ENCODE measurements around the gene SMIM11. TPM values are rescaled to one million over a fixed set of nuclear protein-coding genes. Genes with fewer than 3 reads are reported as not detected.

Gene SMIM11
- total RNA-seq, 1 donor from 2014 or later, result 1.6 TPM

DNA sequence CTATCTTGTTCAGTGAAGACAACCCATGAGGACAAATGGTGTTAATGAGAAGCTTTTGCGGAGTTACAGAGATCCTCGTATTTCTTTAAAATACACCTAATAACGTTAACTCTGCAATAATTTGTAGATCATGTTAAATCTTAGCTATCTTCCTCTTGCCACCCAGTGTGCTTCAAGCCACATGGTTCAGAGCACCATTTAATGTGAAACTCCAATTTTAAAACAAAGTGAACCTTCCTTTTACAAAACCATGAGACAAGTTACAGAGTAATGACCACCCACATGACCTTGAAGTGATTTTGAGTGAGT is 13.2 kb upstream of the SMIM11 start:
- H3K4me1 Mint-ChIP-seq (ENCODE audit: low read depth, unreplicated experiment), result no peaks in the 10 kb centered on the region
- peaks cover 12% of the 10 kb centered on the region for H3K27me3 ChIP-seq (ENCODE audit: insufficient read depth, low read length)
- no peak overlapping the region for H3K4me3 ChIP-seq (ENCODE audit: insufficient read depth, low read depth, low read length)
- H3K36me3 Mint-ChIP-seq (ENCODE audit: low read depth, unreplicated experiment), result no peaks in the 10 kb centered on the region
- no peaks in the 10 kb centered on the region for H4K20me1 ChIP-seq (ENCODE audit: insufficient read depth, low read length)
- no peak overlapping the region for H3K4me3 Mint-ChIP-seq (ENCODE audit: unreplicated experiment)
- H3K9ac ChIP-seq (ENCODE audit: low read length), result no peak overlapping the region
- no peak overlapping the region for H3K27ac Mint-ChIP-seq (ENCODE audit: unreplicated experiment)
- no peak overlapping the region for H3K27ac ChIP-seq (ENCODE audit: low read depth, low read length)
- H3K9me3 Mint-ChIP-seq (ENCODE audit: unreplicated experiment), result peaks cover 2% of the 10 kb centered on the region
- no peaks in the 10 kb centered on the region for H3K27me3 Mint-ChIP-seq (ENCODE audit: low read depth, unreplicated experiment)
- no peak for TF ChIP-seq EZH2 (IDR thresholded peaks at IDR 0.05; ENCODE audit: insufficient read depth, low read length)
- TF ChIP-seq, protein P1, sequence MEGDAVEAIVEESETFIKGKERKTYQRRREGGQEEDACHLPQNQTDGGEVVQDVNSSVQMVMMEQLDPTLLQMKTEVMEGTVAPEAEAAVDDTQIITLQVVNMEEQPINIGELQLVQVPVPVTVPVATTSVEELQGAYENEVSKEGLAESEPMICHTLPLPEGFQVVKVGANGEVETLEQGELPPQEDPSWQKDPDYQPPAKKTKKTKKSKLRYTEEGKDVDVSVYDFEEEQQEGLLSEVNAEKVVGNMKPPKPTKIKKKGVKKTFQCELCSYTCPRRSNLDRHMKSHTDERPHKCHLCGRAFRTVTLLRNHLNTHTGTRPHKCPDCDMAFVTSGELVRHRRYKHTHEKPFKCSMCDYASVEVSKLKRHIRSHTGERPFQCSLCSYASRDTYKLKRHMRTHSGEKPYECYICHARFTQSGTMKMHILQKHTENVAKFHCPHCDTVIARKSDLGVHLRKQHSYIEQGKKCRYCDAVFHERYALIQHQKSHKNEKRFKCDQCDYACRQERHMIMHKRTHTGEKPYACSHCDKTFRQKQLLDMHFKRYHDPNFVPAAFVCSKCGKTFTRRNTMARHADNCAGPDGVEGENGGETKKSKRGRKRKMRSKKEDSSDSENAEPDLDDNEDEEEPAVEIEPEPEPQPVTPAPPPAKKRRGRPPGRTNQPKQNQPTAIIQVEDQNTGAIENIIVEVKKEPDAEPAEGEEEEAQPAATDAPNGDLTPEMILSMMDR (IDR thresholded peaks at IDR 0.05; ENCODE audit: insufficient read depth, low read depth, low read length), result no peak
- H3K4me1 ChIP-seq (ENCODE audit: insufficient read depth, low read length), result no peaks in the 10 kb centered on the region
- peak overlapping the region; percentile 51 for H3K4me2 ChIP-seq (ENCODE audit: low read length)
- no peaks in the 10 kb centered on the region for H3K9me3 ChIP-seq (ENCODE audit: insufficient read depth, low read depth, low read length)
- no peaks in the 10 kb centered on the region for H3K79me2 ChIP-seq (ENCODE audit: insufficient read depth, low read length)
- H3K36me3 ChIP-seq (ENCODE audit: insufficient read depth, low read length), result no peaks in the 10 kb centered on the region
- FAIRE-seq (no peak), DNase-seq (ENCODE audit: low read depth) (no peak)
- H2AFZ ChIP-seq (ENCODE audit: low read depth, low read length), result peak overlapping the region; percentile 53

DNA sequence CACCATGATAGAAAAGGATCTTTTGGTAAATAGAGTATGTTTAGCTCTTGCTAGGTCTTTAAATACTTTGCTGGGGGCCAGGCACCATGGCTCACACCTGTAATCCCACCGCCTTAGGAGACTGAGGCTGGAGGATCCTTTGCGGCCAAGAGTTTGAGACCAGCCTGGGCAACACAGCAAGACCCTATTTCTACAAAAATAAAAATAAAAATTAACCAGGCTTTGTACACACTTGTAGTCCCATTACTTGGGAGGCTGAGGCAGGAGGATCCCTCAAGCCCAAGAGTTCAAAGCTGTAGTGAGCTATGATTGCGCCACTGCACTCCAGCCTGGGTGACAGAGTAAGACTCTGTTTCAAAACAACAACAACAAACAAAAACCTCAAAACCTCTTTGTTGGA is 12.6 kb upstream of the SMIM11 start:
- no peaks in the 10 kb centered on the region for H3K36me3 ChIP-seq (ENCODE audit: insufficient read depth, low read length)
- H3K27me3 ChIP-seq (ENCODE audit: insufficient read depth, low read length), result peaks cover 12% of the 10 kb centered on the region
- no peak overlapping the region for H3K4me3 Mint-ChIP-seq (ENCODE audit: unreplicated experiment)
- no peak overlapping the region for H3K27ac ChIP-seq (ENCODE audit: low read depth, low read length)
- no peak overlapping the region for H3K4me2 ChIP-seq (ENCODE audit: low read length)
- no peaks in the 10 kb centered on the region for H3K79me2 ChIP-seq (ENCODE audit: insufficient read depth, low read length)
- H3K4me1 ChIP-seq (ENCODE audit: insufficient read depth, low read length), result no peaks in the 10 kb centered on the region
- no peaks in the 10 kb centered on the region for H4K20me1 ChIP-seq (ENCODE audit: insufficient read depth, low read length)
- no peak for TF ChIP-seq EZH2 (IDR thresholded peaks at IDR 0.05; ENCODE audit: insufficient read depth, low read length)
- TF ChIP-seq, protein P1 (IDR thresholded peaks at IDR 0.05; ENCODE audit: insufficient read depth, low read depth, low read length), result no peak
- peaks cover 2% of the 10 kb centered on the region for H3K9me3 Mint-ChIP-seq (ENCODE audit: unreplicated experiment)
- no peak overlapping the region for H2AFZ ChIP-seq (ENCODE audit: low read depth, low read length)
- H3K4me3 ChIP-seq (ENCODE audit: insufficient read depth, low read depth, low read length), result no peak overlapping the region
- no peaks in the 10 kb centered on the region for H3K27me3 Mint-ChIP-seq (ENCODE audit: low read depth, unreplicated experiment)
- H3K9ac ChIP-seq (ENCODE audit: low read length), result no peak overlapping the region
- H3K36me3 Mint-ChIP-seq (ENCODE audit: low read depth, unreplicated experiment), result no peaks in the 10 kb centered on the region
- H3K9me3 ChIP-seq (ENCODE audit: insufficient read depth, low read depth, low read length), result no peaks in the 10 kb centered on the region
- no peak overlapping the region for H3K27ac Mint-ChIP-seq (ENCODE audit: unreplicated experiment)
- H3K4me1 Mint-ChIP-seq (ENCODE audit: low read depth, unreplicated experiment), result no peaks in the 10 kb centered on the region
- FAIRE-seq (no peak), DNase-seq (ENCODE audit: low read depth) (no peak)

DNA sequence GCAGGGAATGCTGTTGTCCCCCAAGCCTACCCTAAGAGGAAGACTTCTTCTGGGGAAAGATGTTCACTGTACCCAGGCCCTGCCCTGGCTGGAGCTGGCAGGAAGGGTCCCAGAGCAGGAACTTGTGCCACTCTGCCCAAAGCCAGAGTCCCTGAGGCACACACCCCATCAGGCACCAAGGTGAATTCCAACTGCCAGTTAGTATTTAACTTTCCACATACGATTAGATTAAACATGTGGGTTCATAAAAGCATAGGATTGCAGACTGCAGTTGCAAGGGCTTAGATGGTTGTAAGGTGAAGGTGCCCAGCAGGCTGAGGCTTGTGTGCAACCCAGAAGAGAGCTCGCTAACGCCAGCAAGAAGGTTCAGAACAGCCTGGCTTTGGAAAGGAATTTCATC is 11.6 kb upstream of the SMIM11 start, which contains the start of gene KCNE2:
KCNE2 (plus strand) TSS at position 274 of the 400 bp plus-strand sequence. CDS start 6,473 bp downstream, outside the sequence.
- FAIRE-seq (no peak), DNase-seq (ENCODE audit: low read depth) (no peak)
- Histone ChIP-seq H2AFZ (ENCODE audit: low read depth, low read length) (no peak within 1 kb of the TSS), H3K27me3 (ENCODE audit: insufficient read depth, low read length) (peaks cover 12% of the 10 kb centered on the region), H3K36me3 (ENCODE audit: insufficient read depth, low read length) (no peaks in the 10 kb centered on the region), H3K9ac (ENCODE audit: low read length) (no peak within 1 kb of the TSS), H3K27ac (ENCODE audit: low read depth, low read length) (no peak within 1 kb of the TSS), H3K79me2 (ENCODE audit: insufficient read depth, low read length) (no peaks in the 10 kb centered on the region), H3K4me1 (ENCODE audit: insufficient read depth, low read length) (no peaks in the 10 kb centered on the region), H3K4me2 (ENCODE audit: low read length) (no peak within 1 kb of the TSS), H3K9me3 (ENCODE audit: insufficient read depth, low read depth, low read length) (no peaks in the 10 kb centered on the region), H3K4me3 (ENCODE audit: insufficient read depth, low read depth, low read length) (no peak within 1 kb of the TSS), H4K20me1 (ENCODE audit: insufficient read depth, low read length) (no peaks in the 10 kb centered on the region)
- H3K9me3 Mint-ChIP-seq (ENCODE audit: unreplicated experiment), result peaks cover 2% of the 10 kb centered on the region
- H3K4me1 Mint-ChIP-seq (ENCODE audit: low read depth, unreplicated experiment), result no peaks in the 10 kb centered on the region
- TF ChIP-seq, protein P1 (IDR thresholded peaks at IDR 0.05; ENCODE audit: insufficient read depth, low read depth, low read length), result no peak
- TF ChIP-seq EZH2 (IDR thresholded peaks at IDR 0.05; ENCODE audit: insufficient read depth, low read length), result no peak
- H3K36me3 Mint-ChIP-seq (ENCODE audit: low read depth, unreplicated experiment), result no peaks in the 10 kb centered on the region
- no peak within 1 kb of the TSS for H3K4me3 Mint-ChIP-seq (ENCODE audit: unreplicated experiment)
- H3K27me3 Mint-ChIP-seq (ENCODE audit: low read depth, unreplicated experiment), result no peaks in the 10 kb centered on the region
- no peak within 1 kb of the TSS for H3K27ac Mint-ChIP-seq (ENCODE audit: unreplicated experiment)

Data from astrocyte (in vitro differentiated cells and primary cell).